K562 (cell line): ENCODE data around the gene TIAM1. TPM values are rescaled to one million over a fixed set of nuclear protein-coding genes. Genes with fewer than 3 reads are reported as not detected.

ENCODE experiments used
- ATAC-seq: fragments of 200-7000 bp; cut with Tn5 transposase; 3 replicates; pipeline ENCODE4 v1.9.1; 2020; ENCODE audit warnings: moderate library complexity
- BruUV-seq: library from RNA; stranded (reverse); fragments of 400-500 nt; replicated peaks from 2 replicates; lab custom pipeline; 2021; lab: Mats Ljungman, UMichigan
- CTCF ChIA-PET: fragments of 300-600 bp; formaldehyde crosslinking; extraction: SDS; loops from one replicate; lab custom pipeline; 2021; ENCODE audit warnings: low intra/inter-chr PET ratio; lab: Yijun Ruan, JAX
- POLR2A ChIA-PET: fragments of 300-600, 350-650 bp; sonication (Branson Sonifier 250); formaldehyde crosslinking; extraction: SDS; loops from one replicate; lab custom pipeline; 2021; ENCODE audit warnings: antibody characterized with exemption, inconsistent platforms; lab: Yijun Ruan, JAX
- DNase-seq, 4 experiments: peaks; one replicate each; pipeline versions ENCODE4 v3.0.0 to v3.0.0-alpha.2; 2011 to 2018; ENCODE audit warnings: low spot score in 3 of 4, mixed read lengths in 3 of 4; ENCODE audit errors: extremely low read depth in 1 of 4
- FAIRE-seq: peaks from 2 replicates; lab custom pipeline; 2011; peaks lifted over from hg19 to GRCh38; lab: Jason Lieb, UNC
- H2AFZ ChIP-seq: 2 replicates; pipeline ENCODE4 v1.6.0; 2011; ENCODE audit warnings: low read depth, low read length, control low read depth, inconsistent platforms
- H3K27ac ChIP-seq: fragments of 200-600 bp; 3 replicates; pipeline ENCODE4 v1.8.0; 2011; ENCODE audit warnings: low read depth, mild to moderate bottlenecking, control low read depth, inconsistent platforms, low read length, moderate library complexity, mixed read lengths; ENCODE audit errors: extremely low read depth
- H3K27me3 ChIP-seq, 2 experiments: fragments of 300-600 bp in 1 of 2; 2 replicates in 1 of 2; 3 replicates in 1 of 2; pipeline versions ENCODE4 v1.6.0 to v1.8.0; 2011; ENCODE audit warnings: inconsistent platforms in 2 of 2, low read length in 2 of 2, mild to moderate bottlenecking in 1 of 2, mixed read lengths in 1 of 2, moderate library complexity in 1 of 2; ENCODE audit not compliant: control insufficient read depth in 2 of 2, insufficient read depth in 2 of 2
- H3K36me3 ChIP-seq: fragments of 300-600 bp; 3 replicates; pipeline ENCODE4 v1.8.0; 2011; ENCODE audit warnings: mild to moderate bottlenecking, low read length, inconsistent platforms; ENCODE audit not compliant: control insufficient read depth, insufficient read depth
- H3K4me1 ChIP-seq, 2 experiments: fragments of 200-600 bp in 1 of 2; replicated peaks in 1 of 2; 2 replicates in 1 of 2; 3 replicates in 1 of 2; pipeline versions ENCODE4 v1.5.1 to v1.8.0; 2011; ENCODE audit warnings: inconsistent platforms in 2 of 2, low read length in 2 of 2, mild to moderate bottlenecking in 1 of 2, mixed read lengths in 1 of 2, moderate library complexity in 1 of 2; ENCODE audit not compliant: control insufficient read depth in 2 of 2, insufficient read depth in 2 of 2
- H3K4me2 ChIP-seq: 2 replicates; pipeline ENCODE4 v1.6.1; 2011; ENCODE audit warnings: low read length, control low read depth, inconsistent platforms, mixed read lengths; ENCODE audit not compliant: insufficient read depth
- H3K4me3 ChIP-seq: fragments of 200-600 bp; sonication (generic), shearing (Covaris generic); 2 replicates; pipeline ENCODE4 v1.5.1; 2016; ENCODE audit warnings: control low read depth, inconsistent platforms
- H3K79me2 ChIP-seq: fragments of 200-600 bp; 3 replicates; pipeline ENCODE4 v1.8.0; 2011; ENCODE audit warnings: low read length, inconsistent platforms; ENCODE audit not compliant: control insufficient read depth, insufficient read depth
- H3K9ac ChIP-seq, 2 experiments: 2 replicates each; pipeline versions ENCODE4 v1.6.0 to v1.6.1; 2011; ENCODE audit warnings: low read depth in 2 of 2, low read length in 2 of 2, control low read depth in 1 of 2, inconsistent platforms in 1 of 2, mild to moderate bottlenecking in 1 of 2, mixed read lengths in 1 of 2; ENCODE audit not compliant: insufficient read depth in 1 of 2
- H3K9me1 ChIP-seq: one replicate; pipeline ENCODE4 v1.6.0; 2011; ENCODE audit warnings: inconsistent platforms, mild to moderate bottlenecking, low read length, moderate library complexity; ENCODE audit not compliant: control insufficient read depth, insufficient read depth
- H3K9me3 ChIP-seq: replicated peaks from 2 replicates; pipeline ENCODE4 v1.5.1; 2011; ENCODE audit warnings: low read depth, low read length, inconsistent platforms; ENCODE audit not compliant: control insufficient read depth, insufficient read depth
- H4K20me1 ChIP-seq: replicated peaks from 2 replicates; pipeline ENCODE4 v1.6.1; 2011; ENCODE audit warnings: low read length, inconsistent platforms, mixed read lengths; ENCODE audit not compliant: control insufficient read depth, insufficient read depth
- FOXK1 ChIP-seq: sonication (generic); formaldehyde crosslinking; IDR thresholded peaks from 2 replicates; pipeline ENCODE4 v1.8.0; 2022; ENCODE audit warnings: missing genetic modification reagents, mild to moderate bottlenecking, borderline replicate concordance
- WGBS: fragments of 100-300 bp; shearing (Covaris generic); methylation state at CpG from one replicate; pipeline ENCODE4 v1.1.6; 2016; ENCODE audit warnings: low coverage, mixed read lengths; ENCODE audit not compliant: insufficient coverage; ENCODE audit errors: missing lambda C conversion rate; 5-methylcytosine and 5-hydroxymethylcytosine counted together
- in situ Hi-C: fragments of 300-500 bp; cut with MboI; formaldehyde crosslinking; loops from 4 replicates; pipeline ENCODE4 v1.15.0; 2018; ENCODE audit warnings: inconsistent platforms, mixed read lengths
- intact Hi-C: fragments of 100-400 bp; cut with micrococcal nuclease; formaldehyde crosslinking; loops from 2 replicates; pipeline ENCODE4 v1.14.2; 2022
- polyA plus RNA-seq, 8 experiments: library from polyadenylated mRNA; depleted of rRNA in 4 of 8; stranded (reverse) in 5 of 8; unstranded in 3 of 8; fragments of >200 nt; fragmentation: Nextera tagmentation in 2 of 8; fragmentation: Illumina TruSeq in 1 of 8; extraction: Ambion mirVana in 2 of 8; extraction: Trizol in 1 of 8; gene quantifications; 2 replicates each; pipeline versions ENCODE4 v1.2.1 to v1.2.3, GENCODE V29; 2011 to 2014; ENCODE audit warnings: inconsistent platforms in 1 of 8, missing spikeins in 1 of 8
- total RNA-seq, 7 experiments: library from RNA; depleted of rRNA in 6 of 7; stranded (reverse); fragments of >200 nt in 6 of 7; fragmentation: Illumina TruSeq in 2 of 7; extraction: Trizol in 2 of 7; gene quantifications; 2 replicates each; pipeline versions ENCODE4 v1.2.1 to v1.2.3, GENCODE V29; 2011 to 2021; ENCODE audit warnings: low replicate concordance in 1 of 7
- TF ChIP-seq, protein P1 (sequence below), 2 experiments: fragments of 450-650 bp in 1 of 2; sonication (generic) in 1 of 2; formaldehyde crosslinking; conservative IDR thresholded peaks; 2 replicates each; pipeline versions ENCODE4 v1.4.0 to v1.8.1; 2020 to 2022; ENCODE audit warnings: mild to moderate bottlenecking in 1 of 2, missing genetic modification reagents in 1 of 2

The TIAM1 gene
- total and polyA plus RNA-seq, 9 of the 15 experiments (the other 6 are each of a cell fraction or from before 2014, with no cell fraction given): 0.11 TPM; not detected in 8

DNA sequence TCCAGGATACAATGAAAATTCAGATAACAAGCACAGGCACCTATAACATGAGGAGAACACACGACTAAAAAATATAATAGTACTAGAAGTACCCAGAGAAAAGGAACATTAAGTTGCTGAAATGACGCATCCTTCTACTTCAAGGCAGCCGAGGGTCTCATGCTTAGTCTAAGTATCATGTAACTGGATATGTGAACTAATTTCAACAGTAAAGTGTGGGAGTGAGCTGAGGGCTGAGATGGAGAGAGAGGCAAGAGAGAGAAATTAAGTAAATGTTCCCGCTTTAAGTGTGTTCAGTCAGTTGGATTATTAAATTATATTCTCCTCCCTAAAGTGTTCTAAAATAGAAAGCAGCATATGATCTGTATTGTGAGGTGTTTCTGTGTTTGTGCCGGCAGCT lies 153.5 kb downstream of the TIAM1 start:
- no peaks in the 10 kb centered on the region for H3K36me3 ChIP-seq
- 2% methylated on average over 5 of the region's 5 CpGs for WGBS
- no peaks in the 10 kb centered on the region for H3K9me1 ChIP-seq
- no peaks in the 10 kb centered on the region for H3K9me3 ChIP-seq
- no peaks in the 10 kb centered on the region for H3K79me2 ChIP-seq
- H3K4me2 ChIP-seq: no peak overlapping the region
- ChIA-PET POLR2A (interaction anchor here (0.6 kb wide), 1 partner anchor 130 kb away, joined by 3 read pairs; no protein-coding TSS in a partner anchor), CTCF (no interaction called here)
- H3K4me3 ChIP-seq: no peak overlapping the region
- no peaks in the 10 kb centered on the region for H4K20me1 ChIP-seq
- H3K27me3 ChIP-seq: peaks cover 9 to 24% of the 10 kb centered on the region in 2 experiments
- BruUV-seq: no TSS peak
- H3K27ac ChIP-seq: no peak overlapping the region
- H3K9ac ChIP-seq: no peak overlapping the region
- ATAC-seq (no peak), DNase-seq (no peak), FAIRE-seq (no peak)
- in situ Hi-C loops (no loop called here), intact Hi-C loops (no loop called here)
- no peaks in the 10 kb centered on the region for H3K4me1 ChIP-seq
- no peak overlapping the region for H2AFZ ChIP-seq
- no peak for TF ChIP-seq FOXK1 (CRISPR knock-in tag)

DNA sequence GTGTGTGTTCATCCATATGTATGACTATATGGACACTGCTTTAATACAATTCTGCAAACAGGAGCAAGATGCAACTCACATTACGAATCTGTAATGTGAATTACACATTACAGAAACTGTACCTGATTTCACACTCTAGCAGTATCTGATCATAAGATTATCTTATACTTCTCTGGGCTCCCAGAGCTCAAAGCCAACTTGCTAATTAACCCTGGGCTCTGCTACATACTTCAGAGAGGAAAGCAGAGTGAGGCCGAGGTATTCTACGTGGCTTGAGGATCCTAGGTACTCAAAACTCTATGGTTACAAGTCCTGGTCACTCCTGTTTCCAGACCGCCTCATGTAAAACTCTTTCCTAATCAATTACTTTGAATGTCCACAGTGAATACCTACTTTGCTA lies 156.6 kb downstream of the TIAM1 start:
- H3K27ac ChIP-seq: no peak overlapping the region
- intact Hi-C loops: no loop called here
- FAIRE-seq: no peak

More for the DNA sequence above, 156.6 kb downstream of the TIAM1 start:
- Histone ChIP-seq H3K4me1 (no peaks in the 10 kb centered on the region), H2AFZ (no peak overlapping the region), H4K20me1 (no peaks in the 10 kb centered on the region), H3K27me3 (peaks cover 0 to 8% of the 10 kb centered on the region in 2 experiments; a peak in 2 of 5 replicates), H3K9me1 (no peaks in the 10 kb centered on the region), H3K9me3 (no peaks in the 10 kb centered on the region), H3K9ac (no peak overlapping the region), H3K4me3 (no peak overlapping the region), H3K79me2 (no peaks in the 10 kb centered on the region), H3K36me3 (no peaks in the 10 kb centered on the region), H3K4me2 (no peak overlapping the region)
- DNase-seq (no peak), ATAC-seq (no peak)
- TF ChIP-seq, protein P1, sequence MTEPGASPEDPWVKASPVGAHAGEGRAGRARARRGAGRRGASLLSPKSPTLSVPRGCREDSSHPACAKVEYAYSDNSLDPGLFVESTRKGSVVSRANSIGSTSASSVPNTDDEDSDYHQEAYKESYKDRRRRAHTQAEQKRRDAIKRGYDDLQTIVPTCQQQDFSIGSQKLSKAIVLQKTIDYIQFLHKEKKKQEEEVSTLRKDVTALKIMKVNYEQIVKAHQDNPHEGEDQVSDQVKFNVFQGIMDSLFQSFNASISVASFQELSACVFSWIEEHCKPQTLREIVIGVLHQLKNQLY (CRISPR knock-in tag; conservative IDR thresholded peaks at IDR 0.05): no peak
- BruUV-seq: no TSS peak
- in situ Hi-C loops: no loop called here
- 0% methylated on average over 4 of the region's 4 CpGs for WGBS
- CTCF ChIA-PET: no interaction called here
- POLR2A ChIA-PET: interaction anchor here (0.5 kb wide), 1 partner anchor 451 kb away, joined by 3 read pairs; no protein-coding TSS in a partner anchor
